ENCODE measurements around the gene GPR32. TPM values are rescaled to one million over a fixed set of nuclear protein-coding genes. Genes with fewer than 3 reads are reported as not detected.

Gene GPR32
- total and polyA plus RNA-seq, 10 of the 15 experiments (the other 5 are each of a cell fraction or from before 2014, with no cell fraction given), result not detected

DNA sequence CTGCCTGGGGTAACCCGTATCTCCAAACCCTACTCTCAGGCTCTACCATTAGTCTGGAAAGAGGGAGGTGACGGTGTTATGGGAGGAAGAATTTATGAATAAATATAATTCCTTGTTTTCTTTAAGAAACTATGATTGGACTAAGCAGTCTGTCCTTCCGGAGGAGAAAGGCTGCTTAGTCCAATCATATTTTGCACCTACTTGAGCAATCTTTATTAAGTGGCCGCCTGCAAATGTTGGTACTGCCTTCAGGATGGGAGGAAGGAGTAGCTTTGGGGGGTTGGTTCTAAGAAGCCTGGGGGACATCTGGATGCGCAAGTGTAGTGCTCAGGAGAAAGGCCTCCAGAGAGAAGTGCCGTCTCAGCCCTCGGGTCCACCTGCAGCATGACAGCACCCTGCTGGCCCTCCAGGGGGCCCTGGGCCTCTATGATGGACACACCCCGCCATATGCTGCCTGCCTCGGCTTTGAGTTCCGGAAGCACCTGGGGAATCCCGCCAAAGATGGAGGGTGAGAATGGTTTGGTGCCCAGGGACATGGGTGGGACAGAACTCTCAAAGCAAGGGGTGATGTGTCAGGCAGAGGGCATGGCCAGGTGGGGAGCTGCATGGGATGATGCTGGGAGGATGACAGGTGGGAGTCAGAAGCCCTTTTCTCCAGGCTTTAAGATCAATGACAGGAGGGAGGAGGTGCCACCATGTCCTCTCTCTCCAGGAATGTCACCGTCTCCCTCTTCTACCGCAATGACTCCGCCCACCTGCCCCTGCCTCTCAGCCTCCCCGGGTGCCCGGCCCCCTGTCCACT, 24.0 kb downstream of the GPR32 start (continued):
- TF ChIP-seq, protein P1, sequence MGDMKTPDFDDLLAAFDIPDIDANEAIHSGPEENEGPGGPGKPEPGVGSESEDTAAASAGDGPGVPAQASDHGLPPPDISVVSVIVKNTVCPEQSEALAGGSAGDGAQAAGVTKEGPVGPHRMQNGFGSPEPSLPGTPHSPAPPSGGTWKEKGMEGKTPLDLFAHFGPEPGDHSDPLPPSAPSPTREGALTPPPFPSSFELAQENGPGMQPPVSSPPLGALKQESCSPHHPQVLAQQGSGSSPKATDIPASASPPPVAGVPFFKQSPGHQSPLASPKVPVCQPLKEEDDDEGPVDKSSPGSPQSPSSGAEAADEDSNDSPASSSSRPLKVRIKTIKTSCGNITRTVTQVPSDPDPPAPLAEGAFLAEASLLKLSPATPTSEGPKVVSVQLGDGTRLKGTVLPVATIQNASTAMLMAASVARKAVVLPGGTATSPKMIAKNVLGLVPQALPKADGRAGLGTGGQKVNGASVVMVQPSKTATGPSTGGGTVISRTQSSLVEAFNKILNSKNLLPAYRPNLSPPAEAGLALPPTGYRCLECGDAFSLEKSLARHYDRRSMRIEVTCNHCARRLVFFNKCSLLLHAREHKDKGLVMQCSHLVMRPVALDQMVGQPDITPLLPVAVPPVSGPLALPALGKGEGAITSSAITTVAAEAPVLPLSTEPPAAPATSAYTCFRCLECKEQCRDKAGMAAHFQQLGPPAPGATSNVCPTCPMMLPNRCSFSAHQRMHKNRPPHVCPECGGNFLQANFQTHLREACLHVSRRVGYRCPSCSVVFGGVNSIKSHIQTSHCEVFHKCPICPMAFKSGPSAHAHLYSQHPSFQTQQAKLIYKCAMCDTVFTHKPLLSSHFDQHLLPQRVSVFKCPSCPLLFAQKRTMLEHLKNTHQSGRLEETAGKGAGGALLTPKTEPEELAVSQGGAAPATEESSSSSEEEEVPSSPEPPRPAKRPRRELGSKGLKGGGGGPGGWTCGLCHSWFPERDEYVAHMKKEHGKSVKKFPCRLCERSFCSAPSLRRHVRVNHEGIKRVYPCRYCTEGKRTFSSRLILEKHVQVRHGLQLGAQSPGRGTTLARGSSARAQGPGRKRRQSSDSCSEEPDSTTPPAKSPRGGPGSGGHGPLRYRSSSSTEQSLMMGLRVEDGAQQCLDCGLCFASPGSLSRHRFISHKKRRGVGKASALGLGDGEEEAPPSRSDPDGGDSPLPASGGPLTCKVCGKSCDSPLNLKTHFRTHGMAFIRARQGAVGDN (IDR thresholded peaks at IDR 0.05), result no peak
- TF ChIP-seq EZH2 (IDR thresholded peaks at IDR 0.05; ENCODE audit: borderline replicate concordance, control insufficient read depth, low read depth, low read length) (no peak), RELB (IDR thresholded peaks at IDR 0.05; ENCODE audit: low read depth) (no peak), ASH2L (IDR thresholded peaks at IDR 0.05; ENCODE audit: borderline replicate concordance, low read depth) (no peak), TBL1XR1 (IDR thresholded peaks at IDR 0.05; ENCODE audit: low read depth, low read length) (no peak), NBN (IDR thresholded peaks at IDR 0.05) (no peak), SRF (IDR thresholded peaks at IDR 0.05; ENCODE audit: low read depth in 2 of 2, low read length in 2 of 2) (no peak), IKZF1 (conservative IDR thresholded peaks at IDR 0.05) (no peak), SMAD1 (IDR thresholded peaks at IDR 0.05; ENCODE audit: low read depth, partially characterized antibody) (no peak), HDGF (IDR thresholded peaks at IDR 0.05) (no peak), NRF1 (conservative IDR thresholded peaks at IDR 0.05; ENCODE audit: low read depth, low read length) (no peak), KDM1A (IDR thresholded peaks at IDR 0.05; ENCODE audit: borderline replicate concordance) (no peak), CHD4 (IDR thresholded peaks at IDR 0.05) (no peak), SMC3 (IDR thresholded peaks at IDR 0.05; ENCODE audit: borderline replicate concordance, low read length) (peak; percentile 57), SMARCA5 (IDR thresholded peaks at IDR 0.05) (no peak), MYB (IDR thresholded peaks at IDR 0.05; ENCODE audit: borderline replicate concordance, low read depth, low read length) (no peak), LARP7 (IDR thresholded peaks at IDR 0.05) (no peak), BCLAF1 (IDR thresholded peaks at IDR 0.05) (no peak)
- TF ChIP-seq, protein P2, sequence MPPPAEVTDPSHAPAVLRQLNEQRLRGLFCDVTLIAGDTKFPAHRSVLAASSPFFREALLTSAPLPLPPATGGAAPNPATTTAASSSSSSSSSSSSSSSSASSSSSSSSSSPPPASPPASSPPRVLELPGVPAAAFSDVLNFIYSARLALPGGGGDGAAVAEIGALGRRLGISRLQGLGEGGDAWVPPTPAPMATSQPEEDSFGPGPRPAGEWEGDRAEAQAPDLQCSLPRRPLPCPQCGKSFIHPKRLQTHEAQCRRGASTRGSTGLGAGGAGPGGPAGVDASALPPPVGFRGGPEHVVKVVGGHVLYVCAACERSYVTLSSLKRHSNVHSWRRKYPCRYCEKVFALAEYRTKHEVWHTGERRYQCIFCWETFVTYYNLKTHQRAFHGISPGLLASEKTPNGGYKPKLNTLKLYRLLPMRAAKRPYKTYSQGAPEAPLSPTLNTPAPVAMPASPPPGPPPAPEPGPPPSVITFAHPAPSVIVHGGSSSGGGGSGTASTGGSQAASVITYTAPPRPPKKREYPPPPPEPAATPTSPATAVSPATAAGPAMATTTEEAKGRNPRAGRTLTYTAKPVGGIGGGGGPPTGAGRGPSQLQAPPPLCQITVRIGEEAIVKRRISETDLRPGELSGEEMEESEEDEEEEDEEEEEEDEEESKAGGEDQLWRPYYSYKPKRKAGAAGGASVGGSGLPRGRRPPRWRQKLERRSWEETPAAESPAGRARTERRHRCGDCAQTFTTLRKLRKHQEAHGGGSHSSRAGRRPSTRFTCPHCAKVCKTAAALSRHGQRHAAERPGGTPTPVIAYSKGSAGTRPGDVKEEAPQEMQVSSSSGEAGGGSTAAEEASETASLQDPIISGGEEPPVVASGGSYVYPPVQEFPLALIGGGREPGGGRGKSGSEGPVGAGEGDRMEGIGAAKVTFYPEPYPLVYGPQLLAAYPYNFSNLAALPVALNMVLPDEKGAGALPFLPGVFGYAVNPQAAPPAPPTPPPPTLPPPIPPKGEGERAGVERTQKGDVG (CRISPR knock-in tag; IDR thresholded peaks at IDR 0.05), result no peak

Measured in GM12878 (cell line).